Skeletal muscle satellite cell (primary cell): ENCODE data around the gene OSBPL6.

ENCODE experiments used
- H3K27me3 ChIP-seq: 2 replicates; pipeline ENCODE4 v1.7.0; 2013; ENCODE audit warnings: low read length; ENCODE audit not compliant: control insufficient read depth, insufficient read depth
- H3K36me3 ChIP-seq: 2 replicates; pipeline ENCODE4 v1.7.0; 2013; ENCODE audit warnings: mild to moderate bottlenecking, control low read depth, low read length; ENCODE audit not compliant: insufficient read depth
- H3K4me1 ChIP-seq: 2 replicates; pipeline ENCODE4 v1.7.0; 2013; ENCODE audit warnings: low read length; ENCODE audit not compliant: control insufficient read depth, insufficient read depth
- H3K4me2 ChIP-seq: 2 replicates; pipeline ENCODE4 v1.7.0; 2013; ENCODE audit warnings: mild to moderate bottlenecking, low read length
- H3K4me3 ChIP-seq: 2 replicates; pipeline ENCODE4 v1.7.0; 2013; ENCODE audit warnings: low read length
- H3K9ac ChIP-seq: 2 replicates; pipeline ENCODE4 v1.7.0; 2013; ENCODE audit warnings: mild to moderate bottlenecking, low read depth, low read length, moderate library complexity
- H3K9me3 ChIP-seq: replicated peaks from 2 replicates; pipeline ENCODE4 v1.7.0; 2013; ENCODE audit warnings: mild to moderate bottlenecking, control low read depth, low read length

The OSBPL6 gene

DNA sequence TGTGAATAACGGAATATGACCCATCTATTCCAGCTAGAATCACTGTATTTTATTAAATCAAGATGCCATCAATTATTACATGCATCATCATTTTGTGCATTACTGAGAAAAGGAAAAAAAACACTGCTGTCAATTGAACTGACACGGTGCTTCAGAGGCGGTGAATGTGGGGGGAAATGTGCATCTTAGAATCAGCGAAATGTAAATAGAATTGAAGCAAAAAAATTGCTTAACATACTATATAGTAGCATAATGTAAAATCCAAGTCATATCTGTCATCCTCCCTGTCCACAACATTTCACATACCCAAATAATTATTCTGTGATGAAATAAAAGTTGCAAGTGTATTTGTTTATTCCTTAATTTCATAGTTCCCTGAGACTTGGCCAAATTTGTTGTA lies 172.1 kb downstream of the OSBPL6 start:
- Histone ChIP-seq H3K4me1 (no peaks in the 10 kb centered on the region), H3K36me3 (peaks cover 5% of the 10 kb centered on the region), H3K9me3 (no peaks in the 10 kb centered on the region), H3K9ac (no peak overlapping the region), H3K4me3 (no peak overlapping the region), H3K27me3 (no peaks in the 10 kb centered on the region), H3K4me2 (no peak overlapping the region)

DNA sequence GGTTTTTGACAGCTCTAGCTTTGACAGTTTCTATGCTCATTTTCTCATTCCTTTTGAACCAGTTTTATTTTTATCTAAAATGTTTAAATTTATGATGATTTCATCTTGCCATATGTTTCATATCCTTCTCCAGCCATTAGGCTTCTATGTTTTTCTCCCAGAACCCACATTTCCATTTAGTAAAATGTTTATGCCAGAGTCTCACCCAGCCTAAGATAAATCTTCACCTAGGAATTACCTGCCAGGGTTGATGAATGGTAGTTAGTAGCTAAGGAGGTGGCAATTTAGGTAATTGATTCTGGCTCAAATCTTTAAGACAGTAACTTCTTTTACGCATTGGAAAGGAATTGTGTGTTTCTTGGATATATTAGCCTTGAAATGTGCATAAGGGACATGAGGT lies 173.0 kb downstream of the OSBPL6 start:
- H3K9ac ChIP-seq, result no peak overlapping the region
- H3K27me3 ChIP-seq, result no peaks in the 10 kb centered on the region
- H3K36me3 ChIP-seq, result peaks cover 5% of the 10 kb centered on the region
- no peak overlapping the region for H3K4me2 ChIP-seq
- no peaks in the 10 kb centered on the region for H3K4me1 ChIP-seq
- no peaks in the 10 kb centered on the region for H3K9me3 ChIP-seq
- no peak overlapping the region for H3K4me3 ChIP-seq

DNA sequence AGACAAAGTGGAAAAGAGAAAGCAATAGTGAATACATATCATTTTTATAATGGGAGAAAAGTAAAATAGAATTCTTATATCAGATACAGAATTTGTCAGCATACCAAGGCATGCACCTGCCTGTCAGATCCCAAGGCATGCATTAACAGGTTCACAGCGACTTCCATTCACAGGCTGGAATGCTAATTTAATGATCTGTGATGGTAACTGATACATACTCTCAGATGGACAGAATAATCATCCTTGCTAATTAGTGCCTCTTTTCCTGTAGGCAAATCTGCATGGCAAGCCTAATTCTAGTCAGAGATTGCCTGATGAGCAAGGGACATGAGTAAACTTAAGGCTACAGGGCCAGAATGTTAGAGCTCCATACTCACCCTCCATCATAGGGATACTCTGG lies 180.6 kb downstream of the OSBPL6 start:
- Histone ChIP-seq H3K4me1 (no peaks in the 10 kb centered on the region), H3K27me3 (no peaks in the 10 kb centered on the region), H3K4me2 (no peak overlapping the region), H3K4me3 (no peak overlapping the region), H3K36me3 (peaks cover 3% of the 10 kb centered on the region), H3K9ac (no peak overlapping the region), H3K9me3 (no peaks in the 10 kb centered on the region)

DNA sequence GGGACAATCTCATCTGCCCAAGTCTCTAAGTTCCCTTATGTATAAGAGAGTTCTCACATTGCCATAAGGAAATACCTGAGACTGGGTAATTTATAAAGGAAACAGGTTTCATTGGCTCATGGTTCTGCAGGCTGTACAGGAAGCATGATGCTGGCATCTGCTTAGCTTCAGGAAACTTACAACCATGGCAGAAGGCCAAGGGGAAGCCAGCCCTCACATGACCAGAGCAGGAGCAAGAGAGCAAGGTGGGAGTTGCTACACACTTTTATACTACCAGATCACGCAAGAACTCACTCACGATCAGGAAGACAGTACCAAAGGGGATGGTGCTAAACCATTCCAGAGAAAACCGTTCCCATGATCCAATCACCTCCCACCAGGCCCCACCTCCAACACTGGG lies 182.7 kb downstream of the OSBPL6 start:
- Histone ChIP-seq H3K36me3 (peaks cover 3% of the 10 kb centered on the region), H3K4me3 (no peak overlapping the region), H3K9ac (no peak overlapping the region), H3K4me1 (no peaks in the 10 kb centered on the region), H3K9me3 (no peaks in the 10 kb centered on the region), H3K27me3 (no peaks in the 10 kb centered on the region), H3K4me2 (no peak overlapping the region)

DNA sequence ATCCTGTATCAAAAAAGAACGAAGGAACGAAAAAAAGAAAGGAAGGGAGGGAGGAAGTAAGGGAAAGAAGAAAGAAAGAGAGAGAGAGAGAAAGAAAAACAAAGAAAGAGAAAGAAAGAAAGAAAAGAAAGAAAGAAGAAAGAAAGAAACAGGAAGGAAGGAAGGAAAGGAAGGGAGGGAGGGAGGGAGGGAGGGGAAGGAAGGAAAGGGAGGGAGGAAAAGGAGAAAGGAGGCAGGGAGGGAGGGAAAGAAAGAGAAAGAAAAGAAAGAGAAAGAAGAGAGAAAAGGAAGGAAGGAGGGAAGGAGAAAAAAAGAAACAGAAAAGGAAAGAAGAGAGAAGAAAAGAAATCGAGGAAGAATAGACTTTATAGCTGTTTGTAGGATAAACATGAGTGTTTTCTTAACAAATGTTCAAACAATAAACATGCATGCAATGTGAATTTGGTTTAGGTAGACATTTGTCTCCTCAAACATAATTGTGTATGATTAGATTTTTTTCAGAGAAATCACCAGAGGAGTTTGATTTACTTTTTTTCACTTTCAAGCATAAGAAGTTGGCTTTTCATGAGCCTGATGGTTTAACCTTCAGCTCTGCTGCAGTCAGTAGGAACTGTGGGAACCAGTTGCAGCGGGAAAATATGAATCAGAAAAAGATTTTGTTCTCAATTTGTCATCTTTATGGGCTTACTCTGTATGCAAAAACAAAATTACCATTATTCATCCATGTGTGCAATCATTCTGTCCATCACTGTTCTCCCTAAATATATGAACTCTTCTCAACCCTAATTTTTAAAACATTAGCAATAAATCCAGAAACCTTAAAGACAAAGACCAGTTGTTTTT lies 185.1 kb downstream of the OSBPL6 start:
- Histone ChIP-seq H3K4me3 (no peak overlapping the region), H3K36me3 (peaks cover 7% of the 10 kb centered on the region), H3K9me3 (no peaks in the 10 kb centered on the region), H3K4me1 (no peaks in the 10 kb centered on the region), H3K9ac (no peak overlapping the region), H3K27me3 (no peaks in the 10 kb centered on the region), H3K4me2 (no peak overlapping the region)

DNA sequence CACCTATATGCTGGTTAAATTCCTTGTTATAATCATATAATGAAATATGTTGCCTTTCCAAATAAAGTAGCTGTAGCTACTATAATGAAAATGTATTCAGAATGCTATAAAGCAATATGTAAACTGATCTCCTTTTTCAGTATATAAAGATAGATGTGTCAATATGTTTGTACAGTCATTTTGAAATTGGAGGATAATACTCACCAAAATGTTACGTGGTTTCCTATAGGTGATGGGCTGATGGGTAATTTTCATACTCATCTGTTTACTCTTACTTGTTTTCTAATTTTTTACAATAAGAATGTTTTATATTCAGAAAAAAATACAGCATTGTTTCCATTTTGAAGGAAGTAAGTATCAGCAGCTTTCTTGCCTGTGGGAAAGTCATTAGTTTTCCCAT lies 186.5 kb downstream of the OSBPL6 start:
- Histone ChIP-seq H3K4me1 (peaks cover 3% of the 10 kb centered on the region), H3K9ac (no peak overlapping the region), H3K9me3 (no peaks in the 10 kb centered on the region), H3K27me3 (no peaks in the 10 kb centered on the region), H3K4me3 (no peak overlapping the region), H3K36me3 (peaks cover 7% of the 10 kb centered on the region), H3K4me2 (no peak overlapping the region)

DNA sequence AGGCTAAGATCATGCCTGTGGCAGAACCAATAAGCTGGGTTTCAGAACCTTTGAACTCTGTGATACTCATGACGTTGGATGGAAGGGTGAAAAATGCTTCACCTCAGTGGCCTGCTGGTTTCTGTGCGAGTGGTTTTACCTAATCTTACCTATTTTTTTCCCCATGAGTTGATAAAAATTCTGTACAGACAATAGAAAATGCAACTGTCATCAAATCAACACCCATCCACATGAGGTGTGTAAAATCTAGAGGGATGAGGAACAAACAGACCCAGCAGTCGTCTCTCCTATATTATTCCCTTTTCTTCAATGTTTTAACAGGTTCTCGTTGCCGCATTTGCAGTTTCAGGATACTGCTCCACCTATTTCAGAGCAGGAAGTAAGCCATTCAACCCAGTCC lies 189.4 kb downstream of the OSBPL6 start:
- Histone ChIP-seq H3K9me3 (no peaks in the 10 kb centered on the region), H3K9ac (no peak overlapping the region), H3K4me1 (peaks cover 3% of the 10 kb centered on the region), H3K27me3 (no peaks in the 10 kb centered on the region), H3K36me3 (peaks cover 5% of the 10 kb centered on the region), H3K4me3 (no peak overlapping the region), H3K4me2 (no peak overlapping the region)

DNA sequence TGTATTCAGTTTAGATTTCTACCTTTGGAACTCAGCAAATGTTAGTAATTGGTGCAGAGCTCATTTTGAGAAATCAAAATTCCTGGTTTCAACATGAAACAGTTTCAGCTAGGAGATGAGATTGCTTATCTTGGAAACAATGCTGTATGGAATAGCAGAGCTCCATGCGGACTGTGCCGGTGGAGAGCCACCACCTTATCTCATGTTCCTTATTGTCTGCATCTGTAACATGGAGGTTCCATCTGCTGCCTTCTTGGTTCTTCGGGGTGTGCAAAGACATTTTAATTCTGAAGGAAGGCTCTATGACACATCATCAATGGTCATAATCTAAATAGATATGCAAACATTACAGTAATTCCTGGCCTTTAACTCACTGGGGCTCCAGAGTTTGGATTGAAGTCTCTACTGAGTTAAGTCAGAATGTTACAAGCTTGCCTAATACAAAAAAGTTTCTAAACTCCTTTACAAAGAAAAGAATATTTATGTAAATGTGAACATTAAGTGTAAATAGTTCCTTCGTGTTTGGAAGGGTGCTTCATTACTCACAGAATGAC lies 191.4 kb downstream of the OSBPL6 start:
- Histone ChIP-seq H3K4me2 (no peak overlapping the region), H3K27me3 (no peaks in the 10 kb centered on the region), H3K9me3 (no peaks in the 10 kb centered on the region), H3K36me3 (peaks cover 5% of the 10 kb centered on the region), H3K4me1 (peaks cover 3% of the 10 kb centered on the region), H3K9ac (no peak overlapping the region), H3K4me3 (no peak overlapping the region)

DNA sequence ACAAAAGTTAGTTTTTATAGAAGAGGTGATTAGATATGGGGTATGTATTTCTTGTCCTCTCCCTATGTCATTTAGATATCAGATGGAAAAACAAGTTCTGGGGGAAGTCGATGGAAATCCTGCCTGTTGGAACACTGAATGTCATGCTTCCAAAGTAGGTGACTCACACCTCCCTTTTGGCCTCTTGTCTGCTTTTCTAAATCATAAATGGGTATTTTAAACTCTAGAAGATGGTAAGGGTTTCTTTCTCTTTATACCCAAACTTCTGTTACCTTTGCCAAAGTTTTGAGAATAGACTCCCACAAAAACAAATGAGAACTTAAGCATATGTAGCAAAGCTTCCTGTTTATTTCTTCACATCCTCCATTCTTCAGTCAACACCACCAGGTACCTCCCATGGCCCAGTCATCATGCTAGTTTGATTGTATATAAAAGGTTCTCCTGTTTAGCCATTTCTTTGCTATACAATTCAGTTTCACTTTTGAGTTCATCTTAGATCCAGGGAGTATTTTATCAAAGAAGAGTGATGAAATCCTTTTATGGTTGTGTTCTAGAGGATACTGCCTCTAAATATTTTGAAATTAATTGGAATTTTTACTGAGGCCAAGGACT lies 192.8 kb downstream of the OSBPL6 start:
- no peak overlapping the region for H3K9ac ChIP-seq
- no peaks in the 10 kb centered on the region for H3K27me3 ChIP-seq
- H3K4me1 ChIP-seq, result peaks cover 4% of the 10 kb centered on the region
- no peak overlapping the region for H3K4me3 ChIP-seq
- peaks cover 5% of the 10 kb centered on the region for H3K36me3 ChIP-seq
- H3K4me2 ChIP-seq, result no peak overlapping the region
- no peaks in the 10 kb centered on the region for H3K9me3 ChIP-seq

DNA sequence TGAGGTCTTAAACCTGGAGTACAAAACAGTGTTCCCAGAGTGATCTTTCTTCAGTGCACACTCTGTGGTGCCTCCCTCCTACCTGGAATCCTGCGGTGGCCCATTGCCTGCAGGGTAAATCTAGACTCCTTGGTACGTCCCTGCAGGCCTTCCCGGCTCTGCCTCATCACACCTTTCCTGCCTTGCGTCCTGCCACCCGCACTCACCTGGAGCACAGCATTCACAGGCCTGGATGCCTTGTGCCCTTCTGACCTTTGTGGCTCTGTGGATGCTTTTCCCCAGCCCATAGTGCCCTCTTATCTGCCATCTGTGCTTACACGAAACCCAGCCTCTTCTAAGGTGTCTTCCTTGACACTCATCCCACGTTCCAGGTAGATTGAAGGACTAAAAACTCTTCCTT lies 194.0 kb downstream of the OSBPL6 start:
- H3K27me3 ChIP-seq, result no peaks in the 10 kb centered on the region
- peaks cover 3% of the 10 kb centered on the region for H3K36me3 ChIP-seq
- H3K4me2 ChIP-seq, result no peak overlapping the region
- H3K4me3 ChIP-seq, result no peak overlapping the region
- H3K4me1 ChIP-seq, result peaks cover 8% of the 10 kb centered on the region
- H3K9ac ChIP-seq, result no peak overlapping the region
- no peaks in the 10 kb centered on the region for H3K9me3 ChIP-seq

DNA sequence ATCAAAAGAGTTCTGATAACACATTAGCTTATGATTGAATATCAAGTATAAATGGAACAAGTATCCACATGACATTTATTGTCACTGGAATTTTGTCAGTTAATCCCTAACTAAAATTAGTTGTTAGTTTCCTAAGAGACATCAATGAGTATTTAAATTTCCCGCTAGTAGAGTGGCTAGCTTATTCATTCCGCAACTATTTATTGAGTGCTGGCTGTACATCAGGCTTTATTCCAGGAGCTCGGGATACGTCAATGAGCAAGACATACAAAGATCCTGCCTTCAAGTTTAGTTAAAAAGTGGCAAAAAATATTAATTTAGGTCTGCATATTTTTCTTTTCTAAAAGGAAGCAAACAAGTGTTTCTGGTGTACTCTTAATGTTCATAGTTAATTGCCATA lies 197.4 kb downstream of the OSBPL6 start:
- no peaks in the 10 kb centered on the region for H3K9me3 ChIP-seq
- H3K4me1 ChIP-seq, result peaks cover 6% of the 10 kb centered on the region
- no peaks in the 10 kb centered on the region for H3K36me3 ChIP-seq
- H3K27me3 ChIP-seq, result no peaks in the 10 kb centered on the region
- H3K4me3 ChIP-seq, result no peak overlapping the region
- no peak overlapping the region for H3K9ac ChIP-seq
- H3K4me2 ChIP-seq, result no peak overlapping the region

DNA sequence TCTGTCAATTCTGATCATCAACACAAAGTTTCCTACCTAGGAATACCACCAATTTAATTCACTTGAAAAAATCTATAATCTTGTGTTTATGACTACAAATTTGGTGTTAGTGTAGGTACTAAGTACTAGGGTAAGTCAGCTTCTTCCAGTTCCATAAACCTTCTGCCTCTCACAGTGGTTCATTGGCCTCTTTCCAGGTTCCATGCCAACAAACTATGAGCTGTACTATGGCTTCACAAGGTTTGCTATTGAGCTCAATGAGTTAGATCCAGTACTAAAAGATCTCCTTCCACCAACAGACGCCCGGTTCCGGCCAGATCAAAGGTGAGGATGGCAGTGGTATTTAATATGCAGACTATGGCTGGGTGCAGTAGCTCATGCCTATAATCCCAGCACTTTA lies 197.9 kb downstream of the OSBPL6 start:
- peaks cover 6% of the 10 kb centered on the region for H3K4me1 ChIP-seq
- no peaks in the 10 kb centered on the region for H3K36me3 ChIP-seq
- H3K9ac ChIP-seq, result no peak overlapping the region
- H3K4me2 ChIP-seq, result no peak overlapping the region
- no peaks in the 10 kb centered on the region for H3K27me3 ChIP-seq
- no peaks in the 10 kb centered on the region for H3K9me3 ChIP-seq
- no peak overlapping the region for H3K4me3 ChIP-seq
